GM23338 (cell line): Measurements from ENCODE around the gene MEGF9. TPM values are rescaled to one million over a fixed set of nuclear protein-coding genes. Genes with fewer than 3 reads are reported as not detected.

Source experiments
- ATAC-seq: fragments of 200-7000 bp; cut with Tn5 transposase; 3 replicates; pipeline ENCODE4 v1.9.1; 2020
- DNase-seq: peaks from one replicate; pipeline ENCODE4 v3.0.0-alpha.2; 2015; ENCODE audit warnings: low spot score
- H2AFZ ChIP-seq: fragments of 200-600 bp; sonication (generic); 2 replicates; pipeline ENCODE4 v1.8.0; 2016; ENCODE audit warnings: antibody characterized with exemption, mild to moderate bottlenecking, moderate library complexity
- H3F3A ChIP-seq: fragments of 200-600 bp; sonication (generic); replicated peaks from 2 replicates; pipeline ENCODE4 v1.8.0; 2017; ENCODE audit warnings: antibody characterized with exemption, mixed run types, low read depth
- H3K27ac ChIP-seq: fragments of 200-600 bp; sonication (generic); 2 replicates; pipeline ENCODE4 v1.6.1; 2016; ENCODE audit warnings: low read depth
- H3K27me3 ChIP-seq: fragments of 200-600 bp; sonication (generic); 2 replicates; pipeline ENCODE4 v1.8.0; 2016; ENCODE audit warnings: mild to moderate bottlenecking, mixed run types, moderate library complexity; ENCODE audit not compliant: insufficient read depth
- H3K36me3 ChIP-seq: fragments of 200-600 bp; sonication (generic); 2 replicates; pipeline ENCODE4 v1.8.0; 2016; ENCODE audit warnings: mild to moderate bottlenecking; ENCODE audit not compliant: insufficient read depth
- H3K4me1 ChIP-seq: fragments of 200-600 bp; sonication (generic); 2 replicates; pipeline ENCODE4 v1.8.0; 2016; ENCODE audit warnings: mild to moderate bottlenecking, moderate library complexity; ENCODE audit not compliant: insufficient read depth
- H3K4me2 ChIP-seq: fragments of 200-600 bp; sonication (generic); 2 replicates; pipeline ENCODE4 v1.7.1; 2017; ENCODE audit warnings: mixed run types
- H3K4me3 ChIP-seq: fragments of 200-600 bp; sonication (generic); 2 replicates; pipeline ENCODE4 v1.6.1; 2016; ENCODE audit warnings: mixed run types
- H3K79me2 ChIP-seq: fragments of 200-600 bp; sonication (generic); replicated peaks from 2 replicates; pipeline ENCODE4 v1.8.0; 2017; ENCODE audit warnings: mild to moderate bottlenecking; ENCODE audit not compliant: insufficient read depth
- H3K9me2 ChIP-seq: fragments of 200-600 bp; sonication (generic); 2 replicates; pipeline ENCODE4 v1.8.0; 2017; ENCODE audit not compliant: insufficient read depth
- H4K20me1 ChIP-seq: fragments of 200-600 bp; sonication (generic); replicated peaks from 2 replicates; pipeline ENCODE4 v1.8.0; 2017; ENCODE audit warnings: mild to moderate bottlenecking; ENCODE audit not compliant: insufficient read depth
- H3K27ac Mint-ChIP-seq: 2 replicates; pipeline ENCODE4 v1.8.0; 2020; ENCODE audit warnings: inconsistent platforms, mild to moderate bottlenecking, moderate library complexity, mixed read lengths
- H3K27me3 Mint-ChIP-seq: 3 replicates; pipeline ENCODE4 v1.8.0; 2022; ENCODE audit warnings: low read depth, mild to moderate bottlenecking, moderate library complexity, mixed read lengths, inconsistent platforms; ENCODE audit not compliant: insufficient read depth, poor library complexity
- H3K36me3 Mint-ChIP-seq: 3 replicates; pipeline ENCODE4 v1.8.0; 2021; ENCODE audit warnings: low read depth, mild to moderate bottlenecking, inconsistent platforms, moderate library complexity, mixed read lengths
- H3K4me1 Mint-ChIP-seq: 3 replicates; pipeline ENCODE4 v1.8.0; 2020; ENCODE audit warnings: mild to moderate bottlenecking, inconsistent platforms, mixed read lengths
- H3K4me3 Mint-ChIP-seq: 3 replicates; pipeline ENCODE4 v1.8.0; 2021; ENCODE audit warnings: moderate library complexity, mild to moderate bottlenecking, inconsistent platforms, mixed read lengths
- H3K9me3 Mint-ChIP-seq: 3 replicates; pipeline ENCODE4 v1.8.0; 2020; ENCODE audit warnings: moderate library complexity, mild to moderate bottlenecking, inconsistent platforms, mixed read lengths
- CREB1 ChIP-seq: fragments of 250-450 bp; sonication (Bioruptor Pico); IDR thresholded peaks from 2 replicates; pipeline ENCODE4 v1.5.0; 2020; ENCODE audit warnings: low read depth, mild to moderate bottlenecking, moderate library complexity
- EZH2phosphoT487 ChIP-seq: fragments of 200-600 bp; sonication (generic); IDR thresholded peaks from one replicate; pipeline ENCODE4 v1.8.1; 2018; ENCODE audit warnings: antibody characterized with exemption; ENCODE audit not compliant: unreplicated experiment
- JUNB ChIP-seq: IDR thresholded peaks from one replicate; pipeline ENCODE4 v1.6.1; 2016; ENCODE audit warnings: antibody characterized with exemption; ENCODE audit not compliant: unreplicated experiment
- NANOG ChIP-seq: IDR thresholded peaks from 2 replicates; pipeline ENCODE4 v1.6.1; 2016; ENCODE audit warnings: antibody characterized with exemption, borderline replicate concordance
- POLR2AphosphoS5 ChIP-seq: IDR thresholded peaks from 2 replicates; pipeline ENCODE4 v1.6.1; 2016; ENCODE audit warnings: antibody characterized with exemption, low read depth
- STAT1 ChIP-seq: IDR thresholded peaks from one replicate; pipeline ENCODE4 v1.6.1; 2016; ENCODE audit warnings: antibody characterized with exemption; ENCODE audit not compliant: unreplicated experiment
- ZNF114 ChIP-seq: fragments of 250-450 bp; sonication (Bioruptor Pico); IDR thresholded peaks from 2 replicates; pipeline ENCODE4 v1.5.0; 2020; ENCODE audit warnings: mild to moderate bottlenecking, moderate library complexity
- ZNF331 ChIP-seq: fragments of 250-450 bp; sonication (Bioruptor Pico); IDR thresholded peaks from 2 replicates; pipeline ENCODE4 v1.5.0; 2020; ENCODE audit warnings: low read depth, mild to moderate bottlenecking, moderate library complexity
- polyA plus RNA-seq: library from polyadenylated mRNA; unstranded; fragments of >200 nt; fragmentation: Nextera tagmentation; extraction: Ambion mirVana; gene quantifications from 2 replicates; pipeline ENCODE4 v1.2.1, GENCODE V29; 2016
- total RNA-seq: library from RNA; depleted of rRNA; stranded (reverse); fragments of >200 nt; shearing (Covaris generic); gene quantifications from 2 replicates; pipeline ENCODE4 v1.2.3, GENCODE V29; 2014
- TF ChIP-seq, protein P1 (sequence below): fragments of 250-450 bp; sonication (Bioruptor Pico); IDR thresholded peaks from 2 replicates; pipeline ENCODE4 v1.5.0; 2020; ENCODE audit warnings: mild to moderate bottlenecking, moderate library complexity
- TF ChIP-seq, protein P2 (sequence below): IDR thresholded peaks from one replicate; pipeline ENCODE4 v1.6.1; 2018; ENCODE audit warnings: antibody characterized with exemption; ENCODE audit not compliant: unreplicated experiment
- TF ChIP-seq, protein P3 (sequence below): IDR thresholded peaks from 2 replicates; pipeline ENCODE4 v1.6.1; 2016; ENCODE audit warnings: antibody characterized with exemption
- TF ChIP-seq, protein P4 (sequence below), 2 experiments: fragments of 200-600 bp in 1 of 2; sonication (generic) in 1 of 2; conservative IDR thresholded peaks; 2 replicates each; pipeline versions ENCODE4 v1.5.1 to v1.6.1; 2016 to 2017; ENCODE audit warnings: antibody characterized with exemption in 2 of 2, low read depth in 2 of 2, mild to moderate bottlenecking in 2 of 2, moderate library complexity in 1 of 2

Gene MEGF9
- total and polyA plus RNA-seq, 2 experiments from 2014 or later: 0.87 to 1.6 TPM

DNA sequence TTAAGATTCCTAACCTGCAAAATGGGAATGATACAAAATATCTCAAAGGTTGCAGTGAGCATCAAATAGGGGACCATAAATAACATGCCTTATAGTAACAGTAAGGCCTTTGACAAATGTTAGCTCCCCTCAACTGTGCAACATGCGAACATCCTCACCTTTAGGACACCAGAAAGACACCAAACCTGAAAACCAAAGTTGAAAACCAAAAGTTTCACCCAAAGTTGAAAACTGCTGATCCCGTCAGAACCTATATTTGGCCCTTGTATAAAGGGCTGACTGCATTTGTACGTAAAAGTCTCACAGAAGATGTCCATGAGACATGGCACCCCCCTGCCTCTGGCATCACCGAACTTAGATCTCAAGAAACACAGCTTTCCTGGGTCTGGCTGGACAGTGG, 146.4 kb downstream of the MEGF9 start (continued):
- TF ChIP-seq, protein P1, sequence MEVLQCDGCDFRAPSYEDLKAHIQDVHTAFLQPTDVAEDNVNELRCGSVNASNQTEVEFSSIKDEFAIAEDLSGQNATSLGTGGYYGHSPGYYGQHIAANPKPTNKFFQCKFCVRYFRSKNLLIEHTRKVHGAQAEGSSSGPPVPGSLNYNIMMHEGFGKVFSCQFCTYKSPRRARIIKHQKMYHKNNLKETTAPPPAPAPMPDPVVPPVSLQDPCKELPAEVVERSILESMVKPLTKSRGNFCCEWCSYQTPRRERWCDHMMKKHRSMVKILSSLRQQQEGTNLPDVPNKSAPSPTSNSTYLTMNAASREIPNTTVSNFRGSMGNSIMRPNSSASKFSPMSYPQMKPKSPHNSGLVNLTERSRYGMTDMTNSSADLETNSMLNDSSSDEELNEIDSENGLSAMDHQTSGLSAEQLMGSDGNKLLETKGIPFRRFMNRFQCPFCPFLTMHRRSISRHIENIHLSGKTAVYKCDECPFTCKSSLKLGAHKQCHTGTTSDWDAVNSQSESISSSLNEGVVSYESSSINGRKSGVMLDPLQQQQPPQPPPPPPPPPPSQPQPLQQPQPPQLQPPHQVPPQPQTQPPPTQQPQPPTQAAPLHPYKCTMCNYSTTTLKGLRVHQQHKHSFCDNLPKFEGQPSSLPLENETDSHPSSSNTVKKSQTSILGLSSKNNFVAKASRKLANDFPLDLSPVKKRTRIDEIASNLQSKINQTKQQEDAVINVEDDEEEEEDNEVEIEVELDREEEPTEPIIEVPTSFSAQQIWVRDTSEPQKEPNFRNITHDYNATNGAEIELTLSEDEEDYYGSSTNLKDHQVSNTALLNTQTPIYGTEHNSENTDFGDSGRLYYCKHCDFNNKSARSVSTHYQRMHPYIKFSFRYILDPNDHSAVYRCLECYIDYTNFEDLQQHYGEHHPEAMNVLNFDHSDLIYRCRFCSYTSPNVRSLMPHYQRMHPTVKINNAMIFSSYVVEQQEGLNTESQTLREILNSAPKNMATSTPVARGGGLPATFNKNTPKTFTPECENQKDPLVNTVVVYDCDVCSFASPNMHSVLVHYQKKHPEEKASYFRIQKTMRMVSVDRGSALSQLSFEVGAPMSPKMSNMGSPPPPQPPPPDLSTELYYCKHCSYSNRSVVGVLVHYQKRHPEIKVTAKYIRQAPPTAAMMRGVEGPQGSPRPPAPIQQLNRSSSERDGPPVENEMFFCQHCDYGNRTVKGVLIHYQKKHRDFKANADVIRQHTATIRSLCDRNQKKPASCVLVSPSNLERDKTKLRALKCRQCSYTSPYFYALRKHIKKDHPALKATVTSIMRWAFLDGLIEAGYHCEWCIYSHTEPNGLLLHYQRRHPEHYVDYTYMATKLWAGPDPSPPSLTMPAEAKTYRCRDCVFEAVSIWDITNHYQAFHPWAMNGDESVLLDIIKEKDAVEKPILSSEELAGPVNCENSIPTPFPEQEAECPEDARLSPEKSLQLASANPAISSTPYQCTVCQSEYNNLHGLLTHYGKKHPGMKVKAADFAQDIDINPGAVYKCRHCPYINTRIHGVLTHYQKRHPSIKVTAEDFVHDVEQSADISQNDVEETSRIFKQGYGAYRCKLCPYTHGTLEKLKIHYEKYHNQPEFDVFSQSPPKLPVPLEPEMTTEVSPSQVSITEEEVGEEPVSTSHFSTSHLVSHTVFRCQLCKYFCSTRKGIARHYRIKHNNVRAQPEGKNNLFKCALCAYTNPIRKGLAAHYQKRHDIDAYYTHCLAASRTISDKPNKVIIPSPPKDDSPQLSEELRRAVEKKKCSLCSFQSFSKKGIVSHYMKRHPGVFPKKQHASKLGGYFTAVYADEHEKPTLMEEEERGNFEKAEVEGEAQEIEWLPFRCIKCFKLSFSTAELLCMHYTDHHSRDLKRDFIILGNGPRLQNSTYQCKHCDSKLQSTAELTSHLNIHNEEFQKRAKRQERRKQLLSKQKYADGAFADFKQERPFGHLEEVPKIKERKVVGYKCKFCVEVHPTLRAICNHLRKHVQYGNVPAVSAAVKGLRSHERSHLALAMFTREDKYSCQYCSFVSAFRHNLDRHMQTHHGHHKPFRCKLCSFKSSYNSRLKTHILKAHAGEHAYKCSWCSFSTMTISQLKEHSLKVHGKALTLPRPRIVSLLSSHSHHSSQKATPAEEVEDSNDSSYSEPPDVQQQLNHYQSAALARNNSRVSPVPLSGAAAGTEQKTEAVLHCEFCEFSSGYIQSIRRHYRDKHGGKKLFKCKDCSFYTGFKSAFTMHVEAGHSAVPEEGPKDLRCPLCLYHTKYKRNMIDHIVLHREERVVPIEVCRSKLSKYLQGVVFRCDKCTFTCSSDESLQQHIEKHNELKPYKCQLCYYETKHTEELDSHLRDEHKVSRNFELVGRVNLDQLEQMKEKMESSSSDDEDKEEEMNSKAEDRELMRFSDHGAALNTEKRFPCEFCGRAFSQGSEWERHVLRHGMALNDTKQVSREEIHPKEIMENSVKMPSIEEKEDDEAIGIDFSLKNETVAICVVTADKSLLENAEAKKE (CRISPR knock-in tag): no peak
- TF ChIP-seq ZNF331 (CRISPR knock-in tag): no peak

DNA sequence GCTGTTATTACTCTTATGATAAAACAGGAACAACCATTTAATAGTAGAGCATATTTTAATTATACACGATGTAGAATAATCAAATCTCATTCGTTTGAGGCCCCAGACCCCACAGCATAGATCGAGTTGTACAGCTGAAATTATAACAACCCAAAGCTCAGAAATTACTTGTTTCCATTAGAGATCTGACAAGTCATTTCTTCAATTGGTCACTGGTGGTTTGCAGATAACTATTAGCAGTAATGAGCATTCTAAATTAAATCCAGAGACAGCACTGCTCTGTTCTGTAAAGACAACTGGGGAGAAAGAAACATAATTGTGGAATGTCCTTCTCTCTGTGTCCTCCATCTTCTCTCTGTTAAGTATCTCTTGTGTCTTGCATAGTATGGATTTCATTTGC, 147.2 kb downstream of the MEGF9 start:
- Histone ChIP-seq H3K36me3 (peaks cover 40% of the 10 kb centered on the region), H3K79me2 (peaks cover 46% of the 10 kb centered on the region), H2AFZ (no peak overlapping the region), H3K9me2 (no peaks in the 10 kb centered on the region), H3K4me3 (no peak overlapping the region), H3K27me3 (no peaks in the 10 kb centered on the region), H3K4me2 (no peak overlapping the region), H3K4me1 (no peaks in the 10 kb centered on the region), H3K27ac (no peak overlapping the region), H3F3A (no peaks in the 10 kb centered on the region), H4K20me1 (peaks cover 31% of the 10 kb centered on the region)
- H3K9me3 Mint-ChIP-seq: no peaks in the 10 kb centered on the region
- peaks cover 54% of the 10 kb centered on the region for H3K36me3 Mint-ChIP-seq
- H3K4me1 Mint-ChIP-seq: no peaks in the 10 kb centered on the region
- no peak overlapping the region for H3K4me3 Mint-ChIP-seq
- no peak overlapping the region for H3K27ac Mint-ChIP-seq
- ATAC-seq: no peak
- no peak for DNase-seq
- peaks cover 3% of the 10 kb centered on the region for H3K27me3 Mint-ChIP-seq
- TF ChIP-seq STAT1 (no peak), JUNB (no peak), ZNF114 (CRISPR knock-in tag) (no peak), CREB1 (CRISPR knock-in tag) (no peak), POLR2AphosphoS5 (no peak), NANOG (no peak), EZH2phosphoT487 (no peak), ZNF331 (CRISPR knock-in tag) (no peak)
- TF ChIP-seq, protein P2, sequence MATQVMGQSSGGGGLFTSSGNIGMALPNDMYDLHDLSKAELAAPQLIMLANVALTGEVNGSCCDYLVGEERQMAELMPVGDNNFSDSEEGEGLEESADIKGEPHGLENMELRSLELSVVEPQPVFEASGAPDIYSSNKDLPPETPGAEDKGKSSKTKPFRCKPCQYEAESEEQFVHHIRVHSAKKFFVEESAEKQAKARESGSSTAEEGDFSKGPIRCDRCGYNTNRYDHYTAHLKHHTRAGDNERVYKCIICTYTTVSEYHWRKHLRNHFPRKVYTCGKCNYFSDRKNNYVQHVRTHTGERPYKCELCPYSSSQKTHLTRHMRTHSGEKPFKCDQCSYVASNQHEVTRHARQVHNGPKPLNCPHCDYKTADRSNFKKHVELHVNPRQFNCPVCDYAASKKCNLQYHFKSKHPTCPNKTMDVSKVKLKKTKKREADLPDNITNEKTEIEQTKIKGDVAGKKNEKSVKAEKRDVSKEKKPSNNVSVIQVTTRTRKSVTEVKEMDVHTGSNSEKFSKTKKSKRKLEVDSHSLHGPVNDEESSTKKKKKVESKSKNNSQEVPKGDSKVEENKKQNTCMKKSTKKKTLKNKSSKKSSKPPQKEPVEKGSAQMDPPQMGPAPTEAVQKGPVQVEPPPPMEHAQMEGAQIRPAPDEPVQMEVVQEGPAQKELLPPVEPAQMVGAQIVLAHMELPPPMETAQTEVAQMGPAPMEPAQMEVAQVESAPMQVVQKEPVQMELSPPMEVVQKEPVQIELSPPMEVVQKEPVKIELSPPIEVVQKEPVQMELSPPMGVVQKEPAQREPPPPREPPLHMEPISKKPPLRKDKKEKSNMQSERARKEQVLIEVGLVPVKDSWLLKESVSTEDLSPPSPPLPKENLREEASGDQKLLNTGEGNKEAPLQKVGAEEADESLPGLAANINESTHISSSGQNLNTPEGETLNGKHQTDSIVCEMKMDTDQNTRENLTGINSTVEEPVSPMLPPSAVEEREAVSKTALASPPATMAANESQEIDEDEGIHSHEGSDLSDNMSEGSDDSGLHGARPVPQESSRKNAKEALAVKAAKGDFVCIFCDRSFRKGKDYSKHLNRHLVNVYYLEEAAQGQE: no peak
- TF ChIP-seq, protein P3, sequence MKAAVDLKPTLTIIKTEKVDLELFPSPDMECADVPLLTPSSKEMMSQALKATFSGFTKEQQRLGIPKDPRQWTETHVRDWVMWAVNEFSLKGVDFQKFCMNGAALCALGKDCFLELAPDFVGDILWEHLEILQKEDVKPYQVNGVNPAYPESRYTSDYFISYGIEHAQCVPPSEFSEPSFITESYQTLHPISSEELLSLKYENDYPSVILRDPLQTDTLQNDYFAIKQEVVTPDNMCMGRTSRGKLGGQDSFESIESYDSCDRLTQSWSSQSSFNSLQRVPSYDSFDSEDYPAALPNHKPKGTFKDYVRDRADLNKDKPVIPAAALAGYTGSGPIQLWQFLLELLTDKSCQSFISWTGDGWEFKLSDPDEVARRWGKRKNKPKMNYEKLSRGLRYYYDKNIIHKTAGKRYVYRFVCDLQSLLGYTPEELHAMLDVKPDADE: no peak
- TF ChIP-seq, protein P4, sequence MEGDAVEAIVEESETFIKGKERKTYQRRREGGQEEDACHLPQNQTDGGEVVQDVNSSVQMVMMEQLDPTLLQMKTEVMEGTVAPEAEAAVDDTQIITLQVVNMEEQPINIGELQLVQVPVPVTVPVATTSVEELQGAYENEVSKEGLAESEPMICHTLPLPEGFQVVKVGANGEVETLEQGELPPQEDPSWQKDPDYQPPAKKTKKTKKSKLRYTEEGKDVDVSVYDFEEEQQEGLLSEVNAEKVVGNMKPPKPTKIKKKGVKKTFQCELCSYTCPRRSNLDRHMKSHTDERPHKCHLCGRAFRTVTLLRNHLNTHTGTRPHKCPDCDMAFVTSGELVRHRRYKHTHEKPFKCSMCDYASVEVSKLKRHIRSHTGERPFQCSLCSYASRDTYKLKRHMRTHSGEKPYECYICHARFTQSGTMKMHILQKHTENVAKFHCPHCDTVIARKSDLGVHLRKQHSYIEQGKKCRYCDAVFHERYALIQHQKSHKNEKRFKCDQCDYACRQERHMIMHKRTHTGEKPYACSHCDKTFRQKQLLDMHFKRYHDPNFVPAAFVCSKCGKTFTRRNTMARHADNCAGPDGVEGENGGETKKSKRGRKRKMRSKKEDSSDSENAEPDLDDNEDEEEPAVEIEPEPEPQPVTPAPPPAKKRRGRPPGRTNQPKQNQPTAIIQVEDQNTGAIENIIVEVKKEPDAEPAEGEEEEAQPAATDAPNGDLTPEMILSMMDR (conservative IDR thresholded peaks at IDR 0.05; ENCODE audit: low read depth in 2 of 2): no peak
